Measurements from ENCODE around the gene DUSP3.

DUSP3 gene

GRCh38 chr17:43718544-43718943 lies 60.2 kb downstream of the DUSP3 start:
- H3K36me3 ChIP-seq (ENCODE audit: insufficient read depth, low read length): no peaks in the 10 kb centered on the region
- H3K4me2 ChIP-seq (ENCODE audit: insufficient read depth, low read length): no peak overlapping the region
- no peak overlapping the region for H3K9ac ChIP-seq (ENCODE audit: low read depth, low read length)
- TF ChIP-seq EZH2 (IDR thresholded peaks at IDR 0.05; ENCODE audit: borderline replicate concordance, low read depth, low read length, severe bottlenecking): no peak
- no peak for TF ChIP-seq CTCF (IDR thresholded peaks at IDR 0.05; ENCODE audit: borderline replicate concordance, extremely low read depth, low read length, poor library complexity, severe bottlenecking)
- no peak overlapping the region for H3K4me3 ChIP-seq (ENCODE audit: low read depth in 1 of 2, low read length in 2 of 2)
- no peak overlapping the region for H3K27ac ChIP-seq (ENCODE audit: low read length)
- DNase-seq (no peak), ATAC-seq (ENCODE audit: insufficient read depth, low read depth) (no peak)
- no peaks in the 10 kb centered on the region for H3K79me2 ChIP-seq (ENCODE audit: insufficient read depth, low read length)
- H3K27me3 ChIP-seq (ENCODE audit: insufficient read depth, low read length, poor library complexity): peaks cover 27% of the 10 kb centered on the region
- H3K4me1 ChIP-seq (ENCODE audit: insufficient read depth, low read length): peaks cover 14% of the 10 kb centered on the region
- no peaks in the 10 kb centered on the region for H3K9me3 ChIP-seq (ENCODE audit: insufficient read depth, low read length, severe bottlenecking)
- H4K20me1 ChIP-seq (ENCODE audit: insufficient read depth, low read length): no peaks in the 10 kb centered on the region
- no peak overlapping the region for H2AFZ ChIP-seq (ENCODE audit: low read depth, low read length)

- Histone ChIP-seq H3K9me3 (ENCODE audit: insufficient read depth, low read length, severe bottlenecking) (no peaks in the 10 kb centered on the region), H3K4me2 (ENCODE audit: insufficient read depth, low read length) (no peak overlapping the region), H4K20me1 (ENCODE audit: insufficient read depth, low read length) (no peaks in the 10 kb centered on the region), H2AFZ (ENCODE audit: low read depth, low read length) (no peak overlapping the region), H3K36me3 (ENCODE audit: insufficient read depth, low read length) (no peaks in the 10 kb centered on the region), H3K27me3 (ENCODE audit: insufficient read depth, low read length, poor library complexity) (peaks cover 34% of the 10 kb centered on the region), H3K4me1 (ENCODE audit: insufficient read depth, low read length) (peaks cover 14% of the 10 kb centered on the region), H3K9ac (ENCODE audit: low read depth, low read length) (no peak overlapping the region), H3K79me2 (ENCODE audit: insufficient read depth, low read length) (no peaks in the 10 kb centered on the region), H3K27ac (ENCODE audit: low read length) (no peak overlapping the region), H3K4me3 (ENCODE audit: low read depth in 1 of 2, low read length in 2 of 2) (no peak overlapping the region)
- TF ChIP-seq CTCF (IDR thresholded peaks at IDR 0.05; ENCODE audit: borderline replicate concordance, extremely low read depth, low read length, poor library complexity, severe bottlenecking) (no peak), EZH2 (IDR thresholded peaks at IDR 0.05; ENCODE audit: borderline replicate concordance, low read depth, low read length, severe bottlenecking) (no peak)
- no peak for ATAC-seq (ENCODE audit: insufficient read depth, low read depth)
- DNase-seq: no peak
Observed at GRCh38 chr17:43717913-43718312, 60.9 kb downstream of the DUSP3 start.

All from DND-41 (cell line).